ENCODE results near the gene MEIOSIN.

The MEIOSIN gene

DNA sequence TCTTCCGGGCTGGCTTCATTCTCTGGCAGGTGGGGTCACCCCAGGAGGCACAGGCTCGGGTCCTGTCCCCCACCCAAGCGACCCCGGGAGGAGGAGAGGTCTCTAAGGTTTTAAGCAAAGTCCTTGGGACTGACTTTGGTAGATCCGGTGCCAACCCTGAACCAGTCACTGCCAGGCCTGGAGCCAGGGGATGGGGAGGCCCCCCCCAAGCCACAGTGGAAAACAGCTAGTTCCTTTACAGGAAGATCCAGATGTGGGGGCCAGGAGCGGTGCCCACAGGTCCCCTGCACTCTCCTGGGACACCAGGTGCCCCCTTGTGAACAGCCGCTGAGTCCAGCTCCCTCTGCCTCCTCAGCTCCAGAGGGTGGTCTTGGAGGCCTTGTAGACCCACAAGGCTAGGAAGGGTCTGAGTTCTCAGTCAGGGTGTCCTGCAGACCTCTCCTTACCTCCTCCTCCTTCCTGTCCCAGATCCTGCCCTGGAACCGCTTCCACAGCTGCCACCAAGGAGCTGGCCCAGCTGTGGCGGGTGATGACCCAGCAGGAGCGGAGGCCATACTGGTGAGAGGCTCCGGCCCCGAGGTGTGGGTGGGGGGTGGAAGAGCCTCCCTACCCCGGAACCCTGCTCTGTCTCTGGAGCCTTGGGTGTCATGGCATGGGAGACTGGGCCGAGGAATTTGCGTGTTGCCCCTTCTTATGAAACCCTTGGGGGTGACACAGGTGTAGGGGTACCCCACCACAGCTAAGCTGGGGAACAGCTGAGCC is 29.8 kb downstream of the MEIOSIN start:
- in situ Hi-C loops (cut with HindIII; ENCODE audit: low pct_ligation_motif_present, low pct_unique_long_range_greater_than_20kb, low sequenced_read_pairs) = no loop called here
- DNase-seq = no peak

DNA sequence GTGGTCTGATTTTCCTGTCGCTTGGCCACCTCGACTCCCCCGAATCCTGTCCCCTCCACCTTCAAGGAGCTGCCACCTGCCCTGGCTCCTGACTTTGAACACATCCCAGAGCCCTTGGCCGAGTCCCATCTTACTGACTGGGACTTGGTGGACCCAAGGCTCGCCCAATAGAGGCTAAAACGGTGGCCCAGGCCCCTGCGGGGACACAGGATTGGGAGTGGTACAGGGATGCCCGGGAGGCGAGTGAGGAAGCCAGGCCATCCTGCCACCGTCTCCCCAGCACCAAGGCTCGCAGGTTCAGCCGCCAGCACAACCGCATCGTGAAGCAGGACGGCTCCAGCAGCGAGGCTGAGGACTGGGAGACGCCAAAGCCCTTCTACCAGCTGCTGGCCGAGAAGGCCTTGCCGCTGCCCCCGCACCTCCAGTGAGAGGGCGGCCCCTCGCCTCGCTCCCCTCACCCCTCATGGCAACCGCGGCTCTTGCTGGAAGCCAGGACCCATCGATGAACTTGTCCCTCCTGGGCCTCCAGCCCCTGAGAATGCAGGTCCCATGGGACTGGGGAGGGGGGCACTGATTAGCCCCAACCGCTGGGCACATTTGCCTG is 30.6 kb downstream of the MEIOSIN start:
- no peak for DNase-seq
- in situ Hi-C loops (cut with HindIII; ENCODE audit: low pct_ligation_motif_present, low pct_unique_long_range_greater_than_20kb, low sequenced_read_pairs) = no loop called here

DNA sequence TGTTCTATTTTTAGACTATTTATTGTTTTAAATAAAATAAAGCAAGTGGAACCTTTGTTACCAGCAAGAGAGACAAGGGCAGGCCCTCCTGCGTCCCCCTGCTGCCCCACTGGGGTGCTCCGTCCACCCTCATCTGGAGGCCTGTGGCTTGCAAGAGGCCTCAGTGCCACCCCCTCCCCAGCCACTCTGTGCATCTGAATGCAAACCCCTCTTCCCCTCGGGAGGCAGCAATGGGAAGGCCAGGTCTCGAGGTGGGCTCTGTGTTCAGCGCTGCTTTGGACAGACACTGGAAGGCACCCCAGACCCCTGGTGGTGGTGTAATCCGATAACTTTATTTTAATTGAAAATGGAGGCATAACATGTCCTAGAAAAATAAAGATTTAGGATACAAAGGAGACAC is 31.2 kb downstream of the MEIOSIN start:
- in situ Hi-C loops (cut with HindIII; ENCODE audit: low pct_ligation_motif_present, low pct_unique_long_range_greater_than_20kb, low sequenced_read_pairs) = no loop called here
- DNase-seq = no peak

DNA sequence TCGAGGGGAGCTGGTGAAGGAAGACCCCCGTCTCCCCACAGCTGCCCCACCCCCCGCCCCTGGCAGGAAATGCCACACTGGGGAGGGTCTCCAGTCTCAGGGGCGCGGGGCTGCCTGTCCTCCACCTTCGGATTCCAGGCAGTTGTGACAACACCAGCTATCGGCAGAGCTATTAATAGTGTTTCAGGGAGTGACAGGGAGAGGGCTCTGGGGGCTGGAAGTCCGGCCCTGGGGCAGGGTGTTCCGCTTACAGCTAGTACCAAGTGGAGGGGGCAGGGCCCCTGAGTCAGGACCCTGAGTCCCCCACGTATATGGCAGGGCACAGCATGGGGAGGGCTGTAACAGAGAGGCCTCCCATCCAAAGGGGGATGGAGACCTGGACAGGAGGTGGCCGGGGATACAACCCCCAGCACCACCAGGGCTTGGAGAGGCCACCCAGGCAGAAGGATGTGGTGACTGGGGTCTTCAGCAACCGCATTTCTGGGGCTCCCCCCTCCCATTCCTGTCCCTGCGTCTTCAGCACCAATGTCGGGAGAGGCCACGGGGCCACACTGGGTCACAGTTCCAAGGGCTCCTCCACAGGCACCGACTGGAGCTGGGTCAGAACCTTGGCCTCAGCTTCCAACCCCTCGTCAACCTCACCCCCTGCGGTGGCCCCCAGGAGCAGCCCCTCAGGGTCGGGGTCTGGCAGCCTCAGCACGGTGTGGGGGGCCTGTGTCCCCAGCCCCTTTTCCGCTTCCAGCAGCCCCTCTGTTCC is 31.9 kb downstream of the MEIOSIN start:
- in situ Hi-C loops (cut with HindIII; ENCODE audit: low pct_ligation_motif_present, low pct_unique_long_range_greater_than_20kb, low sequenced_read_pairs) = no loop called here
- DNase-seq = no peak

DNA sequence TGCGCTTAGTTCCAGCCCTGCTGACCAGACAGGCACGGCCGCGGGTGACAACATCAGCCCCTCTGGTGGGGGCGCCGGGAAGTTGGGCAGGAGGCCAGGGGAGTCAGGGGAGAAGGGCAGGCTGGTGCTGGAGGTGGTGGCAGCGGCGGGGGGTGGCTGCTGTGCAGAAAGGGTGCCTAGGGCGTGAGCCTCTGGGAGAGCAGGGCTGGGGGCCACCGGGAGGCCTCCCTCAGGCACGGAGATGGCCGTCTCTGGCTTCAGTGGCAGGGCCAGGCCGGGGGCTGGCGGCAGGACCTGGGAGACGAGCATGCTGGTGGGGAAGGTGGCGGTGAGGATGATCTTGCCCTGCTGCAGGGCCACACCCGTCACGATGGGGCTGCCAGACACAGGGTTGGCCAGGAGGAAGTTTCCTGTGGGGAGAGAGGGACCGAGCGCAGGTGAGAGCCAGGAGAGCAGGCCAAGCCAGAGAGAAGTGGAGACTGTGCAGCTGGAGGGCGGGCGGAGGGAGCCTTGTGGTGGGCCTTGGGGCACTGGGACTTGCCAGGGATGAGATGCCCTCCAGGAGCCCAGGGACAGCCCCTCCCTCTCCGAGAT is 32.6 kb downstream of the MEIOSIN start:
- in situ Hi-C loops (cut with HindIII; ENCODE audit: low pct_ligation_motif_present, low pct_unique_long_range_greater_than_20kb, low sequenced_read_pairs) = no loop called here
- no peak for DNase-seq

DNA sequence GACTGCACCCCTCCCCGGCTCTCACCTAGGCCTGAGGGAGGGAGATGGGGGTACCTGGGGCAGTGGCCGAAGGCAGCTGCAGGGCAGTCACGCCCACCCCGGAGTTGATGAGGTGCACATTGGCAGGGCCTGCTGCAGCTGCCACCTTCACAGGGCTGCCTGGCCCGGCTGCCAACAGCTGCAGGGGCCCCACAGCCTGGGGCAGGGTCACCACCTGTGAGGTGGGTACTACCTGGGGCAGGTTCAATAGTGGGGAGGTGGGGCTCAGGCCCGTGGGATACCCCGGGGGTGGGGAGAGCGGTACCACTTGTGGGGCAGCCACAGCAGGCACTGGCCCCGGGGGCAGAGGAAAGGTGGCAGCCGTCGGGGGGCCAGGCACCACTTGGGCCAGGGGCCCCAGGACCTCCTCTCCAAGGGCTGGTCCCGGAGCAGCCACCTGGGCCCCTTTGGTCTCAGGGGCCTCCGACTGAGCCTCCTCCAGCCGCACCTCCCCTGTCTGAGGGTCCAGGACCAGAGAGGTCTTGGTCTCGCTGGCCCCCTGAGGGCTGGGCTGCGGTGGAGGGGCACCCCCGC is 33.1 kb downstream of the MEIOSIN start:
- DNase-seq = no peak

DNA sequence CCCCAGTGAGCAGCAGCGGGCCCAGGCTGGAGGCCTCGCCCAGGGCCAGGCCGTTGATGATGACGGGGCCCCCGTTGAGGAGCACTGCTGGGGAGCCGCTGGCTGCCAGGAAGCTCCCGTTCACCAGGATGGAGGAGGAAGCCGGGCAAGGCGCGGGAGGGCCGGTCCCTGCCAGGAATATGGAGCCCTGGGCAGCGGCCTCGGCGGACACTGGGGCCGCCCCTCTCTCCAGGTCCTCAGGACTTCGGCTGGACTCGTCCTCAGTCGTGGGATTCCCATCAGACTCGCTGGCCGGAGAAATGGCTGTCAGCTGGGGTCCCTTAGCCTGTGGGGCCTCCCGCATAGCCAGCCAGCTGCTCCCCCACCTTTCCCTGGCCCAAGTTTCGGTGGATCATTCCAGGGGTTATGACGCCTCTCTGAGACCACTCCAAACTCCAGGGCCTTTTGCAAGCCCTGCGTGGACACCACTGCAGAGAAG is 33.7 kb downstream of the MEIOSIN start:
- DNase-seq = no peak
- in situ Hi-C loops (cut with HindIII; ENCODE audit: low pct_ligation_motif_present, low pct_unique_long_range_greater_than_20kb, low sequenced_read_pairs) = no loop called here

More for the DNA sequence above, 33.1 kb downstream of the MEIOSIN start:
- in situ Hi-C loops (cut with HindIII; ENCODE audit: low pct_ligation_motif_present, low pct_unique_long_range_greater_than_20kb, low sequenced_read_pairs) = no loop called here

DNA sequence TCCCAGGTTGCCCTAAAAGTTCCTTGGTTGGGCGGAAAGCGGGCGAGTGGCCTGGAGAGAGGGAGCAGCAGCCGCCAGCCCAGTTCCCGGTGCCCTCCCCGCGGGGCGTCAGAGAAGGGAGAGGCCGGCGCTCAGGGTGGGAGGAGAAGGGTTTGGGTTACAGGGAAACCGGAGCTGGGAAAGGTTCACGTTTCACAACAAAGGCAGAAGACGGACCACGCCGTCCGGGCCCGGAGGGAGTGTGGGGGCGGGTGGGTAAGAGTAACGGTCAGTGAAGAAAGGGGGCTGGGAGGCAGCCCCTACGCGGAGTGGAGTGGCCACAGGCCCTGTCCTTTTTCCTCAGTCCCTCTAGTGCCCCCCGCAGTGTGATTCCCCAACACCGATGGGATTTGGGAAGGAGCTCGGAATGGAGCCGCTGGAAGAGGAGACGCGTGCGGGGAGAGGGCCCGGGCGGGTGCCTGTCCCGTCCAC is 34.2 kb downstream of the MEIOSIN start:
- DNase-seq = peak; percentile 54
- in situ Hi-C loops (cut with HindIII; ENCODE audit: low pct_ligation_motif_present, low pct_unique_long_range_greater_than_20kb, low sequenced_read_pairs) = no loop called here

DNA sequence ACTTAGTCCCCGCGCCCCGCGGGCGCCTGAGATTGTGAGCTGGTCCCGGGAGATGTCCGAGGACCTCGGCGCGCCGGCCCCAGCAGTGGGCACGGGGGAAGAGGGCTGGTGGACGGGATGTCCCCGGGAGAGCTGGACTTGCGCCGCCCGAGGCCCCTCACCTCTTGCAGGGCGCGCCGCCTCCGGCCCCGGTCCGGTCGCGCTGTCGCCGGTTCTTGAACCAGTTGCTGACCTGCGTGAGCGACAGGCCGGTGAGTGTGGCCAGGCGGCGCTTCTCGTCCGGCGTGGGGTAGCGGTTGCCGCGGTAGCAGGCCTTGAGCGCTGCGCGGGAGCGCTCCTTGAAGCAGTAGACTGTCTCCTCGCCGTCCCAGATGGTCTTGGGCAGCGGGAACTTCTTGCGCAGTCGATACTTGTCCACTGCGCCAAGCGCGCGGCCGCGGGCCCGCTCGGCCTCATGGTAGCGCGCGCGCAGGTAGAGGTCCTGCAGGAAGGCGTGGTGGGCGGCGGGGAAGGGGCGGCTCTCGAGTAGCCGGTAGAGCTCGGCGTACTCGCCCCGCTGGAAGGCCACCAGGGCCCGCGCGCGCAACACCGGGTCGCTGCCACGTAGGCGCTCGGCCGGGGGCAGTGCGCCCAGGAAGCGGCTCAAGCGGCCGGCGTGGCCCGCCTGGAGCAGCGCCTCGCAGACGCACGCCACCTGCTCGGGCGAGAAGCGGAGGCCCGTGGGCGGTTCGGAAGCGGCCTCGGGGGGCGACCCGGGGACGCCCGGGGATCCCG is 34.8 kb downstream of the MEIOSIN start:
- peak; percentile 55 for DNase-seq
- in situ Hi-C loops (cut with HindIII; ENCODE audit: low pct_ligation_motif_present, low pct_unique_long_range_greater_than_20kb, low sequenced_read_pairs) = no loop called here

DNA sequence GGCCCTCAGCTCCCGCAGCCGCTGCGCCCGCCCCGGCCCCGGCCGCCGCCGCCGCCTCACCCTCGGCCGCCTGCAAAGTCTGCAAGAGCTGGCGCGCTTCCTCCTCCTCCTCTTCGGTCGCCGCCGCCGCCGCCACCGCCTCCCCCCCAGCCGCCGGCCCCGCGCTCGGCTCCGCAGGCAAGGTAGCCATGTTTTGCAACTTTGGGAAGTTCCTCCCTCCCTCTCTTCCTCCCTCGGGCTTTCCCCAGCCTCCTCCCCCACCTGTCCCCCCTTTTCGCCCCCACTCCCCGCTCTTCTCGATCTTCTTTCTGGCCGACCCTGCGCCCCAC is 35.4 kb downstream of the MEIOSIN start:
- peak; percentile 48 for DNase-seq
- in situ Hi-C loops (cut with HindIII; ENCODE audit: low pct_ligation_motif_present, low pct_unique_long_range_greater_than_20kb, low sequenced_read_pairs) = no loop called here

DNA sequence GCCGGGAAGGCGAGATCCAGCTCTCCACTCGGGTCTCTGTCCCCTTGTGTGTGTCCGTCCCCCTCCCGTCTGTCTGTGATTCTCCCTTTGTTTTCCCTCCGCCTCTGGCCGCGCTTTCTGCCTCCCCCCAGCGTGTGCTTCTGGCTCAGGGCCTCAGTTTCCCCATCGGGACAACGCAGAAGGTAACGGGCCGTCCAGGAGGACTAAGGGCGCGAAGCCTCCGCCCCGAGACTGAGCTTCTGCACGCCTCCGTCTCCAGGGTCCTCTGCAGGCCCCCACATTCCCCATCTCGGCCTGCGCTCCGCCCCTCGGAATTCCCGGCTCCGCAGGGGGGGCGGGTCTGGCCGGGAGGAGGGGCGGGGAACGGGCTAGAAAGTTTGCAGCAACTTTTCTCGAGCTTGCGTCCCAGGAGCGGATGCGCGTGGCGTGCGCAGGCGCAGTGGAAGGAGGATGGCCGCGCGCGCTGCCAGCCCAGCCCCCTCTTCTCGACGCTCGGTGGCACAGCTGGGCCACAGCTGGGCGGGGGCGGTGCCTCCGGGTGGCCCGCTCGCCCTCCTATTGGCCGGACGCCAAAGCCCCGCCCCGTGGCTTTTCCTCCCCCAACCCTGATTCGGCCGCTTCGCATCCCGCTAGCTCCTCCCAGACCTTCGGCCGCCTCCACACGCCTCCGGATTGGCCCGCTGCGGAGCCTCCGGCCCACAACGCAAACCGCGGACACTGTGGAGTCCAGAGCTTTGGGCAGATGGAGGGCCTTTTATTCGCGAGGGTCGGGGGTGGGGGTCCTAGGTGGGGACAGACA is 35.9 kb downstream of the MEIOSIN start, which contains the start of gene SIX5:
SIX5 (minus strand) TSS at position 269 of the 799 bp plus-strand sequence. CDS start 408 bp downstream, outside the sequence.
- in situ Hi-C loops (cut with HindIII; ENCODE audit: low pct_ligation_motif_present, low pct_unique_long_range_greater_than_20kb, low sequenced_read_pairs) = no loop called here
- peak; percentile 94 for DNase-seq

DNA sequence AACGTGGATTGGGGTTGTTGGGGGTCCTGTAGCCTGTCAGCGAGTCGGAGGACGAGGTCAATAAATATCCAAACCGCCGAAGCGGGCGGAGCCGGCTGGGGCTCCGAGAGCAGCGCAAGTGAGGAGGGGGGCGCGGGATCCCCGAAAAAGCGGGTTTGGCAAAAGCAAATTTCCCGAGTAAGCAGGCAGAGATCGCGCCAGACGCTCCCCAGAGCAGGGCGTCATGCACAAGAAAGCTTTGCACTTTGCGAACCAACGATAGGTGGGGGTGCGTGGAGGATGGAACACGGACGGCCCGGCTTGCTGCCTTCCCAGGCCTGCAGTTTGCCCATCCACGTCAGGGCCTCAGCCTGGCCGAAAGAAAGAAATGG is 36.6 kb downstream of the MEIOSIN start:
- peak; percentile 38 for DNase-seq
- in situ Hi-C loops (cut with HindIII; ENCODE audit: low pct_ligation_motif_present, low pct_unique_long_range_greater_than_20kb, low sequenced_read_pairs) = no loop called here

DNA sequence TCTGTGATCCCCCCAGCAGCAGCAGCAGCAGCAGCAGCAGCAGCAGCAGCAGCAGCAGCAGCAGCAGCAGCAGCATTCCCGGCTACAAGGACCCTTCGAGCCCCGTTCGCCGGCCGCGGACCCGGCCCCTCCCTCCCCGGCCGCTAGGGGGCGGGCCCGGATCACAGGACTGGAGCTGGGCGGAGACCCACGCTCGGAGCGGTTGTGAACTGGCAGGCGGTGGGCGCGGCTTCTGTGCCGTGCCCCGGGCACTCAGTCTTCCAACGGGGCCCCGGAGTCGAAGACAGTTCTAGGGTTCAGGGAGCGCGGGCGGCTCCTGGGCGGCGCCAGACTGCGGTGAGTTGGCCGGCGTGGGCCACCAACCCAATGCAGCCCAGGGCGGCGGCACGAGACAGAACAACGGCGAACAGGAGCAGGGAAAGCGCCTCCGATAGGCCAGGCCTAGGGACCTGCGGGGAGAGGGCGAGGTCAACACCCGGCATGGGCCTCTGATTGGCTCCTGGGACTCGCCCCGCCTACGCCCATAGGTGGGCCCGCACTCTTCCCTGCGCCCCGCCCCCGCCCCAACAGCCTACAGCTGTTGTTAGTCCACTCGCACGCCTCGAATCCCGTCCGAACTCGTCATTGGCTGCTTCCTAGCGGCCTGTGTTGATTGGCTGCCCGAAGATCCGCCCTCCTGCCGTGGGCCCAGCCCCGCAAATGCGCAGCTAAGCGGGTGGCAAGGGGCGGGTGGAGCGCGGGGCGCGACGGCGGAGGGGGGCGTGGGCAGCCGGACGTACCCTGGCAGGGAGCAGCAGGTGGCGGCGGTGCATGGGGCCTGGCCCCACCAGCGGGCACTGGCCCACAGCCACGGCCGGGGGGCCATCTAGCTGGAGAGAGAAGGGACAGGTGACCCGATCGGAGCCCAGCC is 37.2 kb downstream of the MEIOSIN start:
- DNase-seq = peak; percentile 95
- in situ Hi-C loops (cut with HindIII; ENCODE audit: low pct_ligation_motif_present, low pct_unique_long_range_greater_than_20kb, low sequenced_read_pairs) = no loop called here

DNA sequence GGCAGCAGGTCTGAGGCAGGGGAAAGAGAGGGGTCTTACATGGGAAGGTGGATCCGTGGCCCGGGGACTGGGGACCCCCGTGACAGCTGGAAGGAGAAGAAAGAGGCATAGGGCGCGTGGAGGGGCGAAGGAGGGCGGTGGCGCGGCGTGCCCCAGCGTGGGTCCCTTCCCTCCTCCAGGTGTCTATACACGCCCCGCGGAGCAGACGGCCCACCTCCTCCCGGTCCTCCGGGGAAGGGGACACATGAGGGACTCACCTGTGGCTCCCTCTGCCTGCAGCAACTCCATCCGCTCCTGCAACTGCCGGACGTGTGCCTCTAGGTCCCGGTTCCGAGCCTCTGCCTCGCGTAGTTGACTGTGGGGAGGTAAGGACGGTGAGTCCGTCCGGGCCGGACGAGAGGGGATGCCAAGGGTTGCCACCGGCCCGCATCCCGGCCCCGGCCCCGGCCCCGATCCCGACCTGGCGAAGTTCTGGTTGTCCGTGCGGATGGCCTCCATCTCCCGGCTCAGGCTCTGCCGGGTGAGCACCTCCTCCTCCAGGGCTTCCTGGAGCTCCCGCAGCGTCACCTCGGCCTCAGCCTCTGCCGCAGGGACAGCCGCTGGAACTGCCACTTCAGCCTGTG is 38.2 kb downstream of the MEIOSIN start:
- in situ Hi-C loops (cut with HindIII; ENCODE audit: low pct_ligation_motif_present, low pct_unique_long_range_greater_than_20kb, low sequenced_read_pairs) = no loop called here
- no peak for DNase-seq

DNA sequence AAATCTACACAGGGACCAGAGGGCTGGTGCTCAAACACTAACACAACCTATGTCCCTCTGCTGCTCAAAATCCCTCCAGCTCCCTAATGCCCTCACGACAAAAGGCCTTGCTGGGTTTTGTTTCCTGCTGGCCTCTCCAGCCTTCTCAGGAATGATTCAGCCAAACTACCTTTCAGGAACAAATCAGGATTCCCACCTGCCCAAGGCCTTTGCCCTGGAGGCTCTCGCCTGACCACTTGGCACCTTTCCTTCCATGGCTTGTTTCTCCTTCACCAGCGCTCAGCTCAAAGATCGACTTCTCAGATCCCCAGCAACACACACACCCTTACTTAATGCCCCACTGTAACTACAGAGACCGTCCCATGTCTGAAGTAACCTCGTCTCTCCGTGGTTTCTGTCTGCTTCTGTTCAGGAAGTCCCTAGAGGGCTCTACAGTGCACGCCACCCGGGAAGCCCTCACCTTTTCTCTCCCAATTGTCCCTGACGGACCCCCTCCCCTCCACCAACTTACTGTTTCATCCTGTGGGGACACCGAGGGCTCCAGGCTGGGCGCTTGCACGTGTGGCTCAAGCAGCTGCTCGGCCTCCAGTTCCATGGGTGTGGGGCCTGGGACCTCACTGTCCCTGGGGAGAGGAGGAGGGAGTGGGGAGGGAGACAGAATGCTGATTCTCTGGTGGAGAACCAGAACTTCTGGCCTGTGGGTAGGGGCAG is 39.0 kb downstream of the MEIOSIN start:
- in situ Hi-C loops (cut with HindIII; ENCODE audit: low pct_ligation_motif_present, low pct_unique_long_range_greater_than_20kb, low sequenced_read_pairs) = no loop called here
- DNase-seq = no peak
